ENCODE measurements around the gene TEDC1. TPM values are rescaled to one million over a fixed set of nuclear protein-coding genes. Genes with fewer than 3 reads are reported as not detected.

The TEDC1 gene
- total RNA-seq, 1 donor from 2014 or later: 12.3 TPM

DNA sequence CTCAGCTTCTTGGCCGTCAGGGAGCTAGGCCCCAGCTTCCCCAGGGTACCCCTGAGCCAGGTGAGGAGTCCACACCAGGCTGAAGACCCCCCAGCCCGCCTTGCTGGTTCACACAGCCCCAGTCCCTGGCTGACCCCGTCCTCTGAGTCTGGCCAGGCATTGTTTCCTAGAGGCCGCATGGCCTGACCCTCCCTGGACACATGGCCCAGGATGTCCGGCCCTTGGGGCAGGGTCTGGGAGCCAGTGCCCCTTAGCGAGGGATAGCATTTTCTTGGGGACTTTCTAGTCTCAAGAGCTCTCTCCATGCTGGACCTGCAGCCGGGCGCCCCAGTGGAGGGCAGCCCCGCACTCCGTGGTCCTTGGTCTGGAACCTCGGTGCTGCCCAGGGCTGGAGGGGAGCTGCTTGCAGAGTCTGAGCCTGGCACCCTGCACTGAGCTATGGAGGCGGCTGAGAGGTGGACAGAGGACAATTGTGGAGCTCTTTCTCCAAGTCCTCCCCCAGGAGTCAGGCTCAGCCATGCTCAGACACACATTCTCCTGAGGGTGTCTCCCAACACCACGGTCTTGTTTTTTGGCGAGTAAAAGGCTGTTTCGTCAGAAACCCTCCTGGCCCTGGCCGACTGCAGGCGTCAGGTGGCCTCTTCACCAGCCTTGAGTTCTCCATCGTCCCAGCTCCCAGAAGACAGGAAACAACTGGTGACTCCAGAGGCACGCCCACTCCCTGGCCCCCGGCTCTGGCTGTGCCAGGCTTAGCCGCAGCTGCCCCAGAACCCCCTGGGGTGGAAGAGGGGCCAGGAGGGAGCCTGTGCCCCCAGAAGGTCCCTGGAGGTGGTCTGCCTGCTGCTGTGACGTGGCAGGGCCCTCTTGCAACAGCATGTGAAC lies 34.1 kb upstream of the TEDC1 start:
- no peak for DNase-seq (ENCODE audit: extremely low read depth, low read depth, low spot score)

DNA sequence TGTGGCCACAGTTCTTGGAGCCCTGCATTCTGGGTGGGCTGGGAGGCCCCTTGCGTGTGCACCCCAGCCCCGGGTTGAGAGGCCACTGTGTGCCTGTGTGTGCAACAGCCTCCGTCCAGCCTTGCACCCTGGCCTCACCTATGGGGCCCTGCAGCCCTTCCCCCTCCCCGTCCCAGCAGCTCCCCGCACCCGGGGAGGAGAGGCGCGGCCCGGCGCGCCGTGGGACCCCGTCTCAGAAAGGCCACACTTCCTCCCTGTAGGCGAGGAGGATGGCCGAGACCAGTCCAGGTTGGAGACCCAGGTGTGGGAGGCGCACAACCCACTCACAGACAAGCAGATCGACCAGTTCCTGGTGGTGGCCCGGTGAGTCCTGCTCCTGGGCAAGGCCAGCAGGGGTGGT lies 33.0 kb upstream of the TEDC1 start:
- no peak for DNase-seq (ENCODE audit: extremely low read depth, low read depth, low spot score)

DNA sequence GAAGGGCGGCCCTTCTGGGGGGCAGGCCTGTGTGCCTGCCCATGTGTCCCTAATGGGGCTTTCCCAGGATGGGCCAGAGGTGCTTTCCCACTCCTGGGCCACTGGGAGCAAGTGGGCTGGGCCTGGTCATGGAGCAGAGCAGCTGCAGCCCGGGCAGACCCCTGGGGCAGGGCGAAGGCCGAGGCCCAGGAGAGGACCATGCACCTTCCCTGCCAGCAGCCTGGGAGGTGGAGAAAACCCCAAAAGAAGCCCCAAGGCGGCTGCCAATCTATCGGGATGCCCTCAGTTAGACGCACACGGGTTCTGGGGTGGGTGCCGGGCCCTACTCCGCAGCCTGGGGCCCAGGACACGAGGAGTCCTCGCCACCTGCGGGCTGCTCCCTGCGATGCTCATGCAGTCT lies 32.5 kb upstream of the TEDC1 start:
- no peak for DNase-seq (ENCODE audit: extremely low read depth, low read depth, low spot score)

DNA sequence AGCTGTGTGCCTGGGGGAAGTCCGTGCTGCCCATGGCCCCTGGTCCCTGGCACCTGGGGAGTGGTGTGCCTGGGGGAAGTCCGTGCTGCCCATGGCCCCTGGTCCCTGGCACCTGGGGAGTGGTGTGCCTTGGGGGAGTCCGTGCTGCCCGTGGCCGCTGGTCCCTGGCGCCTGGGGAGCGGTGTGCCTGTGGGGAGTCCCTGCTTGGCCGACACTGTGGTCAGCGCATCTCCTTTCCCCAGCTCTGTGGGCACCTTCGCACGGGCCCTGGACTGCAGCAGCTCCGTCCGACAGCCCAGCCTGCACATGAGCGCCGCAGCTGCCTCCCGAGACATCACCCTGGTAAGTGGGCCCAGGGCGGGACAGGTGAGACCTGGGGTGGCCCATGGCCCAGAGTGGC lies 30.9 kb upstream of the TEDC1 start:
- DNase-seq (ENCODE audit: extremely low read depth, low read depth, low spot score): no peak

DNA sequence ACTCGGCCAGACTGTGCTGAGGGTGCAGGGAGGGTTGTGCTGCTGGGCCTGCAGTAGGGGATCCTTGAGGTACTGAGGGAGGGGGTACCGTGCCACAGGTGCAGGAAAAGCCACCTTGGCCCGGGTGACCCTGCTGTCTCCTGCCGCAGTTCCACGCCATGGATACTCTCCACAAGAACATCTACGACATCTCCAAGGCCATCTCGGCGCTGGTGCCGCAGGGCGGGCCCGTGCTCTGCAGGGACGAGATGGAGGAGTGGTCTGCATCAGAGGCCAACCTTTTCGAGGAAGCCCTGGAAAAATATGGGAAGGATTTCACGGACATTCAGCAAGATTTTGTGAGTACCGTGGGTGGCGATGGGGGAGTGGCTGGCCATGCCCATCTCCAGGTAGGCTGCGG lies 30.4 kb upstream of the TEDC1 start:
- no peak for DNase-seq (ENCODE audit: extremely low read depth, low read depth, low spot score)

DNA sequence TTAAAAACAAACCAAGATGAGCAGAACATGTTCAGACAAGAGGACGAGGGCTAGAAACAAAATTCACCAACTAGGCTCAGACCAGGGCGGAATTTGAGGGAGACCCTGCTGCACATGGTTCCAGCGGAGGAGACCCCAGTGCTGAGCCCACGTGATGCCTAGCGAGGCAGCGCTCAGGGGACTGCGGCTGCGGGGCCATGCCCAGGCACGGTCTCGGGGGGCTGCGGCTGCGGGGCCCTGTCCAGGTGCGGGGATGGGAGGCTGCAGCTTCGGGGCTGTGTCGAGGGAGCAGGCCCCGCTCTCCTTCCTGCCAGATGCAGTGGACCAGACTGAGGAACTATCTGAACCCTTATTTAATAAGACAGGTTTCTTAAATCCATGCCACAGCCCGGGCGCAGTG lies 29.1 kb upstream of the TEDC1 start:
- DNase-seq (ENCODE audit: extremely low read depth, low read depth, low spot score): no peak

DNA sequence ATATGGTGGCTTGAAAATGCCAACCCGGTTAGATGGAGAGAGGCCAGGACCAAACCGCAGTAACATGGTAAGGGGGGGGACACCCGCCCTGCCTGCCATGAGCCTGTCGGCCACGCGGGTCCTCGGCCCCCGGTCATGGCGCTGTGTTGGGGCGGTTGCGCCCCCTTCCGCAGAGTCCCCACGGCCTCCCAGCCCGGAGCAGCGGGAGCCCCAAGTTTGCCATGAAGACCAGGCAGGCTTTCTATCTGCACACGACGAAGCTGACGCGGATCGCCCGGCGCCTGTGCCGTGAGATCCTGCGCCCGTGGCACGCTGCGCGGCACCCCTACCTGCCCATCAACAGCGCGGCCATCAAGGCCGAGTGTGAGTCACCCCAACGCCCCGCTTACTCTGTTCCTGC lies 26.5 kb upstream of the TEDC1 start:
- DNase-seq (ENCODE audit: extremely low read depth, low read depth, low spot score): no peak

DNA sequence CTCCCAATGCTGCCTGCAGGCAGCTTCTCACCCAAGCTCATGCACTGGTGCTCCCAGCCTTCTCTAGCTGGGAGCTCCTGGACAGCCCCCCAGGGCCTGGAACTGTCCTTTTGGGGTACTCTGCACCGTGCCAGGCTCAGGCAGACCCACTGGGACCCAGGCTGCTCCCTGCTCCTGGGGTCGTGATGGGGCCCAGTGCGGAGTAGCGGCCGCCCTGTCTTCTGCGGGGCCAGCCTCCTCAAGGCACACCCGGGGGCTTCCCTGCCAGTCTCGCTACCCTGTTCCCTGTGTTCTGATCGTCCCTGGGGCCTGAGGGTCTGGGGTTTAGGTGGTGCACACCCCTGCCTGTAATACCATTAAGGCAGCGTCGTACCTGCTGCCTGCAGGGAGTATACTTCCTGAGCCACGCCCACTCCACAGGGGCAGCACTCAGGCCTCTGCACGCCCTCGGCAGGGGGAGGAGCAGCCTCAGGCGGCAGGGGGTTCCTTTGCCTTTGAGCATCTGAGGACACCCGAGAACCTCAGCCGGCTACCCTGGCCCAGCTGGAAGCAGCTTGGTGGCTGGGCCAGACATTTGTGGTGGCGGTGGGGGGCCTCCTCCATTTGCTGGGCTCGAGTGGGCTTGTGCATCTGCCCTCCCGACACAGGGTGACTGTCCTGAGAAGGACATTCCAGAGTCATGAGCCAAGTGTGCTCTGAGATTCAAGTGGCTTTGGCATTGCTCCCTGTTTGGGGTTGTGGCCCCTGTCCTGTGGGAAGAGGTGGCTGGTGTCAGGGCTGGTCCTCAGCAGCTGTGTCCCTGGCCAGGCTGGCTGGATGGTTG lies 25.6 kb upstream of the TEDC1 start:
- DNase-seq (ENCODE audit: extremely low read depth, low read depth, low spot score): no peak

DNA sequence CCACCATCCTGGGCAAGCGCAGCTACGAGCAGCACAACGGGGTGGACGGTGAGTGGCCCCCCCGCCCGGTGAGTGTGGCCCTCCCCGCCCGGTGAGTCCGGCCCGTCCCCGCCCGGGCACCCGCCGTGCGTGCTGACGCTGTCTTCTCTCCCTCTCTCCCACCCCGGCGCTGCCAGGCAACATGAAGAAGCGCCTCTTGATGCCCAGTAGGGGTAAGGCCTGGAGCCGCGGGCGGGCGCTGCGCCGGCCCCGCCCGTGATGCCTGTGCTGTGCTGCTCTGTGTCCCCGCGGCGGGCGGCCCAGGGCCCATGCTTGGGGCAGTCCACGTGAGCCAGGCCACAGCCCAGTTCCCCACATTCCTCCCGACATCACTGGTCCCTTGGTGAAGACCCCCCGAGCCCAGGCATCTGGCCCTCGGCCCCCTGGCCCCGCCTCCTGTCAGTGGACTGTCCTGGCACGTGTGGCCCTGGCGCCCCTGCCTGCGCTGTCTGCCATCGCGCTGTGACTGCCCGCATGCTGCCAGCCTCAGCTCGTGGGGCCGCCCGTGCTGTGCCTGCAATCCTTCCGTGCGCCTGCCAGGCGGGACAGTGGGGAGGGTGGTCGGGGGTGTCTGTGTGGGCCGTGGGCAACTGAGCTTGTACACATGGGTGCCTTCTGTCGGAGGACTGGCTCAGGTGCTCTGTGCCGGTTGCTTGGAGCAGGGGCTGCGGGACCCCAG lies 24.4 kb upstream of the TEDC1 start:
- DNase-seq (ENCODE audit: extremely low read depth, low read depth, low spot score): no peak

DNA sequence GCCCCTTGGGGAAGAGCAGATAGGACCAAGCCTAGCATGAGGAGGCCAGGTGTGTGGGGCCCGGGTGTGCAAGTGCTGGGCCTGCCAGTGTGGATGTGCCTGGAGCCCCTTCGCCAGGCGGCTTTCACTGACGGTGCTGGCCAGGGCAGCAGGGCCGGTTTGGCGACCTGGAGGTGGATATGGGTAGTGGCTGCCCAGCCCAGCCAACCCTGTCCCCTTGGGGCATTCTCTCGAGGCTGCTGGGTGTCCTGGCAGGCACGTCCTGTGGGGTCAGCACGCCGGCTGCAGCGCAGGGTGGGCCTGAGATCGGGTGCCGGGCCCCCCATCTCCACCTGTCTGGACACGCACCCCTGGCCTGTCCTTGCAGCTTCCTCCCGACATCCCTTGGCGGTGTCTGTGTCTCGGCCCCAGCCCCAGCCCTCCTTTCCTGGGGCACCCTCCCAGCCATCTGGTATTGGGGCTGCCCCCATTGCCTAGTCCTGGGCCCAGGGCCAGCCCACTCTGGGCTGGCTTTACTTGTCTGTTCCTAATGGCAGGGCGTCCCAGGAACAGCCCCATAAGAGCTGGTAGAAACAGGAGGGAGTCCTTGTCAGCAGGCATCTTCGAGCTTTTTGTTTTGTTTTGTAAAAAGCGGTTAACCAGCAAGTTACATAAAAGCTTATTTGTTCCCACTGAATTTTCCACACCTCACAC lies 23.7 kb upstream of the TEDC1 start:
- DNase-seq (ENCODE audit: extremely low read depth, low read depth, low spot score): no peak

DNA sequence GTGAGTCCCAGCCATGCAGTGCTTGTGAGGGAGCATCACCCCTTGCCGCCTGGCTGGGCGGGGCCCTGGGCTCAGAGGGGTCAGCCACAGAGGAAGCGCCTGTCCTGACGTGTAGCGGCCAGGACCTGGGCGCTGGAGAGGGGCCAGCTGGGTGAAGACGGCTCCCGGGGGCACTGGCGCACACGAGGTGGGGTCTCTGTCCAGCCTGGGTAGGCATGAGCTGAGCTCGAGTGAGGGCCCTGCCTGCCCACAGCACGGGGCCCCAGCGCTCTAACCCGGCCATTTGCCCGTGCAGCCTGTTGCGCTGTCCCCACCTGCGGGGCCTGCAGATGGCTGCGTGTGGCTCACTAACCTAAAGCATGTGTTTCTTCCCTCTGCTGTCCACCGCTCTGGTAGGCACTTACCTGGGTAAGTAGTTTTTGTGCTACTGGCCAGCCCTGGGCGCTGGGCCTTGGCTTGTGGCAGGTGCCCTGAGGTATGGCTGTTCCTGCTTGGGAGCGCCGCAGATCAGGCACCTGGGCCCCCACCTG lies 23.0 kb upstream of the TEDC1 start:
- no peak for DNase-seq (ENCODE audit: extremely low read depth, low read depth, low spot score)

DNA sequence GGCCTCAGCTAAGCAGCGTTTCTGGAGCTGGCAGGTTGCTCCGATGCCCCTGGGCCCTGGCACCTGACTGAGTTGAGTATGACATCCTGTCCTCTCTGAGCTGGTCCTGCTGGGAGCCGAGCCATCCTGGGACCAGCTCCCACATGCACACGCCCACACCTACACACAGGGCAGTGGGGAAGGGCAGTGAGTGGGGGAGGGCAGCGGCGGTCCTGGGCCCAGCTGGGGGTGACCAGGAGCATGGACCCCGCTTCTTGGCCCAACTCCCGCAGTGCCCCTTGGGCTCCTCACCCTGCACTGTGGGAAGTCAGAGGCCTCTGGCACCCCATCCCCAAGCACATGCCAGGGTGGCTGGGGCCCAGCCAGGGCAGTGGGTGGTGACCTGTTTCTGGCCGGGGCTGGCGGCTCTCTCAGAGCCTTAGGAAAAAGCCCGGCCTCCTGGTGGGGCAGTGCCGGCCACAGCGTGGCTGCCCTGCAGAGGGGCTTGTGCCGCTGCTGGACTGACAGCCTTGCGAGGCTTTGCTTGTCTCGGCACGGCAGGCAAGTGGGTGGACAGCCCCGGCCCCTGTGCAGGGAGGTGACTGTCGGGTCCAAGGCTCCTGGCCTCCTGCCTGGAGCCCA lies 22.3 kb upstream of the TEDC1 start:
- no peak for DNase-seq (ENCODE audit: extremely low read depth, low read depth, low spot score)

DNA sequence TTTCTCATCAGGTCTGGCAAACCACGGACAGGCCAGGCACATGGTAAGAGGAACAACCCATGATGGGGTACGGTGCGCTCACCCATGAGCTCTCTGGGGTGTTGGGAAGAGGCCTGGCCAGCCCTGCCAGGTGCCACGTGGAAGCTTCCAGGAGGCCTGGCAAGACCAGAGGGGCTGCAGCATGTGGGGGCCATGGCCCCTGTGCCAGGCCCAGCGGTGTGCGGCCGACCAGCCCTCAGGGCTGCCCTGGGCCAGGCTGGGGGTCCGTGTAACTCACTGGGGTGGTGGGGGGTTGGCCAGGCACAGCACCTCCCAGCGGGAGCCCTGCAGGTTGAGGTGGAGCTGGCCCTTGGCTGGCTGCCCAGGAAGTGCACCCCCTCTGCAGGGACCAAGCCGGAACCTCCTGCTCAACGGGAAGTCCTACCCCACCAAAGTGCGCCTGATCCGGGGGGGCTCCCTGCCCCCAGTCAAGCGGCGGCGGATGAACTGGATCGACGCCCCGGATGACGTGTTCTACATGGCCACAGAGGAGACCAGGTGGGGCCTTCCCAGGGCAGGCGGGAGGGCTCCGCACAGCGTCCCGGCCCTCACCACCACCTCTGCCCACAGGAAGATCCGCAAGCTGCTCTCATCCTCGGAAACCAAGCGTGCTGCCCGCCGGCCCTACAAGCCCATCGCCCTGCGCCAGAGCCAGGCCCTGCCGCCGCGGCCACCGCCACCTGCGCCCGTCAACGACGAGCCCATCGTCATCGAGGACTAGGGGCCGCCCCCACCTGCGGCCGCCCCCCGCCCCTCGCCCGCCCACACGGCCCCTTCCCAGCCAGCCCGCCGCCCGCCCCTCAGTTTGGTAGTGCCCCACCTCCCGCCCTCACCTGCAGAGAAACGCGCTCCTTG lies 21.3 kb upstream of the TEDC1 start:
- DNase-seq (ENCODE audit: extremely low read depth, low read depth, low spot score): no peak

DNA sequence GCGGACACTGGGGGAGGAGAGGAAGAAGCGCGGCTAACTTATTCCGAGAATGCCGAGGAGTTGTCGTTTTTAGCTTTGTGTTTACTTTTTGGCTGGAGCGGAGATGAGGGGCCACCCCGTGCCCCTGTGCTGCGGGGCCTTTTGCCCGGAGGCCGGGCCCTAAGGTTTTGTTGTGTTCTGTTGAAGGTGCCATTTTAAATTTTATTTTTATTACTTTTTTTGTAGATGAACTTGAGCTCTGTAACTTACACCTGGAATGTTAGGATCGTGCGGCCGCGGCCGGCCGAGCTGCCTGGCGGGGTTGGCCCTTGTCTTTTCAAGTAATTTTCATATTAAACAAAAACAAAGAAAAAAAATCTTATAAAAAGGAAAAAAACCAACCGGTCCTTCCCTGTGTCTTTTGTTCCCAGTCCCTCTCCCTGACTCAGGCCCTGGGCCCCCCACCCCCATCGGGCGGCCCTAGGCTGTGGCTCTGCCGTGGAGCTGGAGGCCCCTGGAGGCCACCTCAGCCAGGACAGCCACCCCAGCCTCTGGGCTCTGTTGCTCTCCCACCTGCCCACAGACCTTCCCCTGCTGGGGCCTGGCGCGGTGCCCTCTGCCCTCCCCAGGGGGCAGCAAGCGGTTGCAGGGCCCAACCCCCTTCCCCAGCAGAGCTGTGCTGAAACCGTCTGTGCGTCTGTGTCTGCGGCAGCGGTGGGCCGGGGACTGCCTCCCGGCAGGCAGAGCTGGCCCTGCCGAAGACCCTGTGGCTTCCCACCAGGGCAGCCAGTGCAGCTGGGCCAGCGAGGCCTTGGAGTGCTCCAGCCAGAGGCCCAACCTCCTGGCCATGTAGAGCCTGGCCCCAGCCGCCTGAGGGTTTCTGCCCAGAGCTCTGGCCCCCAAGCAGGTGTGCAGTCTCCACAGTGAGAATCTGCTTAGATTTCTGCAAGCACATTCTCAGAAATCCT lies 20.4 kb upstream of the TEDC1 start:
- no peak for DNase-seq (ENCODE audit: extremely low read depth, low read depth, low spot score)

DNA sequence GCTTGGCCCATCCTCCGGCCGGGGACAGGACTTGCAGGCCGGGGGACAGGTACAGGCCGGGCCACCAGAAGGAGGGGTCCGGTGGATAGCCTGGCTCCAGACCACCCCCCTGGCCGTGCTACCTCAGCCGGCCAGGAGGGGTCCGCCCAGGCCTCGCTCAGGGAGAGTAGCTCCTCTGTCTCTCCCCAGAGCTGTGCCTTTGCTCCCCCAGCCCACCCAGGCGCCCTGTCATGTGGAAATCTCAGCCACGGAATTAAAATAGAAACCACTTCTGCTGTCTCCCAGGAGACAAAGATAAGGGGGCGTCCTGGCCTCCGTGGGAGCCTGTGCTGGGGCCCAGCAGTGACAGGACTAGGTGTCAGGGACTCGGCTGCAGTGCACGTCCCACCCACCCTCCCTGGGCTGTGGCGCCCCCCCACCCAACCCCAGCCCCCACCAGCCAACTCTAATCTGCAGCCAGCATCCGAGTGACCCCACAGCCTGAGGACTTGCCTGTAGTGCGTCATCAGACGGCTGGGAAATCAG lies 19.7 kb upstream of the TEDC1 start:
- no peak for DNase-seq (ENCODE audit: extremely low read depth, low read depth, low spot score)

DNA sequence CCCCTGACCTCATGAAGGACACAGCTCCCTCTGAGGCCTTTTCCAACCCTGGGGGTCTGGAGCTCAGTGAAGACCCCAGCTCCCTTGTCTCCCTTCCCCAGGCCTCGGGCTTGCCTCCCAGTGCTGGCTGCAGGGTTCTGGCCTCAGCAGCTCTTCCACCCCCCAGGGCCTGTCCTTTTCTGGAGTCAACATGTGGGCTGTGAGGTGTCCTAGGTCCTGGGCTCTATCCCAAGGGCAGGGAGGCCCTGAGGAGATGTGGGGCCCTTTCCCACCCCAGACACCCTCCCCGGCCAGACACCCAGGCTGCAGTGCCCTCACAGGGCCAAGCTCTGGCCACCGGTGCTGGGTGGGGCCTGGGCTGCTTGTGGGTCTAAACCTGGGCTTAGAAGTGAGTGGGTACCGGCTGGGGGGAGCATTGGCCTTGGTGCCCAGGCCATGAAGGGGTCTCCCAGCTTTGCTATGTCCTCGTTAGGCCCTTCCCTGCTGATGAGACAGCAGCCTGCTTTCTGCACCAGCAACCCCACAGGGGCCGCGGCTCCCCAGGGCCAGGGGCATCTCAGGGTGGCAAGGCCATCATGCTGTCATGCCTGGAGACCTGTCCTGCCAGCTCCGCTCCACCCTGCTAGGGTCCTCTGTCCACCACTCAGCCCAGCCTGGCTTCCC lies 19.1 kb upstream of the TEDC1 start:
- DNase-seq (ENCODE audit: extremely low read depth, low read depth, low spot score): no peak

DNA sequence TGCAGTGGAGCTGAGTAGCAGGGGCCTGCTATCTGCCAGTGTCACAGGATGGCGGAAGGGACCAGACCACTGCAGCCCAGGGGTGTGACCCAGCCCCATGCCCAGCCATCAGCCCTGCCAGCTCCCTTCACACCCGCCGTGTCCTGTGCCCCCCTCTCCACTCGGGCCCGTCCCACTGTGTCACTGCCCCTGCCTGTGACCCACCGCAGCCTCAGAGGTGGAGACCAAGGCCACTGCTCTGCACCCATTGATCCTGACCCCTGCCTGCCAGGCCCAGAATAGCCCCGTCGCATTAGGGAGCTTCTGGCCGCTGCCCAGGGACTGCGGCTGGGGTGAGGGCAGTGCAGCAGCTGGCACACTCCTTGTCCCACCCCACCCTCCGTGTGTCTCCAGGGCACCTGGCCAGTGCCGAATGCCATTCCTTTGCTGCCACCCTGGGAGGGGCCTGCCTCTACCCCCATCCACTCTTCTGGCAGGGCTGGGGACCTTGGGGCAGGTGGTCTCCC lies 18.5 kb upstream of the TEDC1 start:
- no peak for DNase-seq (ENCODE audit: extremely low read depth, low read depth, low spot score)
